Measurements from ENCODE around the gene SON.

DNA sequence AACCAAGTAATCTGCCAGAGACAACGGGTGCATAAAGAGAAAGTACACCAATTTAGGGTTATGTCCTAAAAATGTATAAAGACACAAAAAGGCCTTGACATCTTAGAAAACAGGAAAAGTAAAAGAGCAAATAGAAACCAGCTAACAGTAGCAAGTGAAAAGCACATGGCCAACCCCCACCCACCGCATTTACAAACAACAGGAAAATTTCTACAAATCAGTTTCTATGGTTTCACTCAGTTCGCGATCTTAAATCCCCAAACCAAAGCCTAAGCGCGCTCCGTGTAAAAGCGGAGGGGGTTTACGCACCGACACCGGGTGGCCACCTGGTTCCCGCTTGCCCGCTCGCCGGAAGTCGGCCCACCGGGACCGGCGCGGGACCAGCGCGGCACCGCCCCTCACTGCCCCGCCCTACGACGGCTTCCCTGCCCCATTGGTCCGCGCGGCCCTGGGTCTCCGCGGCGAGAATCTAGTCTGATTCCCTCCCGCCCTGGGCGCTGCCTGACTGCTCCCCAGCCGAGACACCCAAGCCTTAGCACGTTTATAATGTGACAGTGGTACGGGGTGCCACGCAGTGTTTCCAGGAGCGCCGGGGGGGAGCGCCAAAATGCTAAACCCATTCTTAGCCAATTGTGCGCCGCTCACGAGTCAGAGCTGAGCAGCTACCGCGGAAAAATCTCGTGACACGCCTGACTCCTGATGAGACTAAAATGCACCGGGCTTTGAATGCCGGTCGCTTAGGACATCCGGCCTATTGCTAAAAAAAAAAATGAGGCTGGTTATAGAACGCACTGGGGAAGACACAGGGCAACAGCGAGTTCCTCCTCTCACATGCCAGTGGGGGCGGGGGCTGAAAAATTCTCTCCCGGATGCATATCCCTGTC is 840 bp upstream of the SON start, which contains the start of gene GART:
- TF ChIP-seq, protein P1, sequence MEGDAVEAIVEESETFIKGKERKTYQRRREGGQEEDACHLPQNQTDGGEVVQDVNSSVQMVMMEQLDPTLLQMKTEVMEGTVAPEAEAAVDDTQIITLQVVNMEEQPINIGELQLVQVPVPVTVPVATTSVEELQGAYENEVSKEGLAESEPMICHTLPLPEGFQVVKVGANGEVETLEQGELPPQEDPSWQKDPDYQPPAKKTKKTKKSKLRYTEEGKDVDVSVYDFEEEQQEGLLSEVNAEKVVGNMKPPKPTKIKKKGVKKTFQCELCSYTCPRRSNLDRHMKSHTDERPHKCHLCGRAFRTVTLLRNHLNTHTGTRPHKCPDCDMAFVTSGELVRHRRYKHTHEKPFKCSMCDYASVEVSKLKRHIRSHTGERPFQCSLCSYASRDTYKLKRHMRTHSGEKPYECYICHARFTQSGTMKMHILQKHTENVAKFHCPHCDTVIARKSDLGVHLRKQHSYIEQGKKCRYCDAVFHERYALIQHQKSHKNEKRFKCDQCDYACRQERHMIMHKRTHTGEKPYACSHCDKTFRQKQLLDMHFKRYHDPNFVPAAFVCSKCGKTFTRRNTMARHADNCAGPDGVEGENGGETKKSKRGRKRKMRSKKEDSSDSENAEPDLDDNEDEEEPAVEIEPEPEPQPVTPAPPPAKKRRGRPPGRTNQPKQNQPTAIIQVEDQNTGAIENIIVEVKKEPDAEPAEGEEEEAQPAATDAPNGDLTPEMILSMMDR (IDR thresholded peaks at IDR 0.05): peak in 1 of 6 experiments; percentile 5
- TF ChIP-seq POLR2AphosphoS5 (IDR thresholded peaks at IDR 0.05) (peak; percentile 90 to 92), EP300 (IDR thresholded peaks at IDR 0.05) (peak in 1 of 4 donors; percentile 40)

Measured in upper lobe of left lung (tissue), 4 donors.